ENCODE data around the gene HECTD4.

DNA sequence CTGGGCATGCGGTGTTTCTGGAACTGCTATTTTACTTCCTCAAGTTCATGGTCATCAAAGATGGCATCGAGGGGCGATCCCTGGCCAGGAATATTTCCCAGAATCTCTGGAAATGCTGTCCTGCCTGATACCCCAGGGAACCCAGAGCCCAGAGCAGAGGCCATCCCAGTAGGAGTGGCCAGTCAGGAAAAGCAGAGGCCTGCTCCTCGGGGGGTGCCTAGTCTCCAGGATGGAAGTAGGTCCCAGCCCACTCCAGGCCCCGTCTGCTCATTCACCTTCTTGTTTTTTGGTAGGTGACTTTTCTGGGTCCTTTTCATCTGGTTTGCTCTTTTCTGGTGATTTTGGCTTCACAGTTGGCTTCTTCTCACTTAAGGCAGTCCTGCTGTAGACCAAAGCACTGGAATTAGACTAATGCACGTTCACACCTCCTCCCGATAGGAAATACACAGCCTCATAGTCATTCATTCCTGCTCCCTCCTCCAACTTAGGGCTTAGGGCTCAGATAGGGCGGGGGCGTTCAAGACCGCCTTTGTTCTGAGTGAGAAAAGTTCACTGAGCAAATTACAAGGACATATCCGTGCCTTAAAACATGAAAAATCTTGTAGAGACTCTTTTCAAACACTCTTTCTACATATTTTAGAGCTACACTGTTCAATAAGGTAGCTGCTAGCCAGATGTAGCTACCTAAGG is 205.8 kb downstream of the HECTD4 start:
- TF ChIP-seq CTCF (conservative IDR thresholded peaks at IDR 0.05 in 1 of 2, IDR thresholded peaks at IDR 0.05 in 1 of 2; ENCODE audit: extremely low read depth in 1 of 2, insufficient read depth in 1 of 2, low read depth in 1 of 2, low read length in 2 of 2) (no peak), EZH2 (IDR thresholded peaks at IDR 0.05; ENCODE audit: borderline replicate concordance, low read length) (no peak)
